ENCODE measurements around the gene LSM8. TPM values are rescaled to one million over a fixed set of nuclear protein-coding genes. Genes with fewer than 3 reads are reported as not detected.
"Not testable (repeated sequence)": the region's sequence is repeated elsewhere in the genome, so short reads cannot be mapped to it uniquely, and the experiment has no call there.

Gene LSM8
- total RNA-seq, 6 experiments from 2014 or later = 6.8 to 16.6 (median 11.3) TPM

DNA sequence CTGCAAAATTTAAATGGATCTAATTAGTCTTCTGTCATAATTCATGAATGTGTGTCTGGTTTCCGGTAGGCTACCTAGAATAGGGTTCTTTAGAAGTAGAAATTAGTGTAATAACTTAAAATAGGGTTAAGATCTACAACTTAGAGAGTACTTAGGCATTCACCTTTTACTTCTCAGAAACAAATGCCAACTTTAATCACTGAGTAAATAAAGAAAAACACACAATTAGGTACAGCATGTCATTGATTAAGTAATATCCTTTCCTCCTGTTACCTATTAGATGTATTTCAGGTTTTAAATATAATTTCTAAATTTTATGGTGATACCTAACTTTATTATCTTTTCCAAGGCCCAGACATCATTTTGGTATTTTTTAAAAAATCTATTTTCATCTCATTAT is 49.8 kb downstream of the LSM8 start:
- DNase-seq = no peak
- Histone ChIP-seq H3K36me3 (no peaks in the 10 kb centered on the region), H3K4me3 (no peak overlapping the region), H3K27ac (no peak overlapping the region), H3K9me3 (no peaks in the 10 kb centered on the region), H3K27me3 (no peaks in the 10 kb centered on the region), H3K4me1 (no peaks in the 10 kb centered on the region)
- 78% methylated on average over 1 of the region's 1 CpG for WGBS (ENCODE audit: insufficient coverage, low coverage, low lambda C conversion rate, missing lambda C conversion rate)
- intact Hi-C loops (cut with DNase I) = no loop called here
- ATAC-seq = no peak
- TF ChIP-seq, protein P1, sequence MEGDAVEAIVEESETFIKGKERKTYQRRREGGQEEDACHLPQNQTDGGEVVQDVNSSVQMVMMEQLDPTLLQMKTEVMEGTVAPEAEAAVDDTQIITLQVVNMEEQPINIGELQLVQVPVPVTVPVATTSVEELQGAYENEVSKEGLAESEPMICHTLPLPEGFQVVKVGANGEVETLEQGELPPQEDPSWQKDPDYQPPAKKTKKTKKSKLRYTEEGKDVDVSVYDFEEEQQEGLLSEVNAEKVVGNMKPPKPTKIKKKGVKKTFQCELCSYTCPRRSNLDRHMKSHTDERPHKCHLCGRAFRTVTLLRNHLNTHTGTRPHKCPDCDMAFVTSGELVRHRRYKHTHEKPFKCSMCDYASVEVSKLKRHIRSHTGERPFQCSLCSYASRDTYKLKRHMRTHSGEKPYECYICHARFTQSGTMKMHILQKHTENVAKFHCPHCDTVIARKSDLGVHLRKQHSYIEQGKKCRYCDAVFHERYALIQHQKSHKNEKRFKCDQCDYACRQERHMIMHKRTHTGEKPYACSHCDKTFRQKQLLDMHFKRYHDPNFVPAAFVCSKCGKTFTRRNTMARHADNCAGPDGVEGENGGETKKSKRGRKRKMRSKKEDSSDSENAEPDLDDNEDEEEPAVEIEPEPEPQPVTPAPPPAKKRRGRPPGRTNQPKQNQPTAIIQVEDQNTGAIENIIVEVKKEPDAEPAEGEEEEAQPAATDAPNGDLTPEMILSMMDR (IDR thresholded peaks at IDR 0.05) = no peak
- no peak for TF ChIP-seq POLR2A (IDR thresholded peaks at IDR 0.05)

DNA sequence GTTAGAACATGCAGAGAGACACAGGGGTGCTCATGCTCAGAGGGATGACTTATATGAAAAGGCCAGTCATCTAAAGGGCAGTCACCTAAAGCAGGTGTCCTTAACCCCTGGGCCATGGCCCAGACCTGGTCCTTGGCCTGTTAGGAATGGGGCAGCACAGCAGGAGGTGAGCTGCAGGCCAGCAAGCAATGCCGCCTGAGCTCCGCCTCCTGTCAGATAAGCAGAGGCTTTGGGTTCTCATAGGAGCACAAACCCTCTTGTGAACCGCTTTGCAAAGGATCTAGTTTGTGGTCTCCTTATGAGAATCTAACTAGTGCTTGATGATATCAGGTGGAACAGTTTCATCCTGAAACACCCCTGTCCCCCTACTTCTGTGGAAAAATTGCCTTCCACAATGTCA is 55.0 kb downstream of the LSM8 start:
- H3K4me3 ChIP-seq = no peak overlapping the region
- TF ChIP-seq POLR2A (IDR thresholded peaks at IDR 0.05) = no peak
- DNase-seq = no peak
- WGBS (ENCODE audit: insufficient coverage, low coverage, low lambda C conversion rate, missing lambda C conversion rate) = no CpG with 5 or more reads among the region's 3 CpGs
- H3K27me3 ChIP-seq = no peaks in the 10 kb centered on the region
- H3K36me3 ChIP-seq = no peaks in the 10 kb centered on the region
- intact Hi-C loops (cut with DNase I) = no loop called here
- no peak for ATAC-seq
- no peaks in the 10 kb centered on the region for H3K4me1 ChIP-seq
- H3K27ac ChIP-seq = no peak overlapping the region
- H3K9me3 ChIP-seq = no peaks in the 10 kb centered on the region

DNA sequence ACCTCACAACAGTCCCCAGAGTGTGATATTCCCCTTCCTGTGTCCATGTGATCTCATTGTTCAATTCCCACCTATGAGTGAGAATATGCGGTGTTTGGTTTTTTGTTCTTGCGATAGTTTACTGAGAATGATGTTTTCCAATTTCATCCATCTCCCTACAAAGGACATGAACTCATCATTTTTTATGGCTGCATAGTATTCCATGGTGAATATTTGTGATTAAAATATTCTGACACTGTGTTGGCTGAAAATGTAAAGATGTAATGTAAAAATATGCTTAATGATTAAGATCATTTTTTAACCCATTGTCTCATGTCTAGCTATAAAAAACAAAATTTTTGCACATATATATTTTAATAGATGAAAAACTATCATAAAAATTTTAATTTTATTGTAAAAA is 56.4 kb downstream of the LSM8 start:
- H3K9me3 ChIP-seq; H3K27me3 ChIP-seq; H3K27ac ChIP-seq; H3K4me1 ChIP-seq; intact Hi-C loops (cut with DNase I); H3K36me3 ChIP-seq; ATAC-seq; H3K4me3 ChIP-seq; DNase-seq: not testable (repeated sequence)
- 96% methylated on average over 2 of the region's 2 CpGs for WGBS (ENCODE audit: insufficient coverage, low coverage, low lambda C conversion rate, missing lambda C conversion rate)

Other genes with a start within 250 kb of the LSM8 start
- not detected for gene ANKRD7, start 40.5 kb downstream of the LSM8 start, total RNA-seq

All from right lobe of liver (tissue), 6 donors.